Liver (tissue), 2 donors: Measurements from ENCODE around the gene TBC1D1.

Experiments used
- CTCF ChIP-seq: fragments of 150-350 bp; IDR thresholded peaks from 2 replicates; pipeline ENCODE4 v1.5.1; 2017; ENCODE audit warnings: improper control_type of control experiment, low read depth, low read length; ENCODE audit not compliant: missing input control
- REST ChIP-seq: IDR thresholded peaks from 2 replicates; pipeline ENCODE4 v1.6.1; 2016; ENCODE audit warnings: antibody characterized with exemption, mild to moderate bottlenecking
- donor health status: healthy.

DNA sequence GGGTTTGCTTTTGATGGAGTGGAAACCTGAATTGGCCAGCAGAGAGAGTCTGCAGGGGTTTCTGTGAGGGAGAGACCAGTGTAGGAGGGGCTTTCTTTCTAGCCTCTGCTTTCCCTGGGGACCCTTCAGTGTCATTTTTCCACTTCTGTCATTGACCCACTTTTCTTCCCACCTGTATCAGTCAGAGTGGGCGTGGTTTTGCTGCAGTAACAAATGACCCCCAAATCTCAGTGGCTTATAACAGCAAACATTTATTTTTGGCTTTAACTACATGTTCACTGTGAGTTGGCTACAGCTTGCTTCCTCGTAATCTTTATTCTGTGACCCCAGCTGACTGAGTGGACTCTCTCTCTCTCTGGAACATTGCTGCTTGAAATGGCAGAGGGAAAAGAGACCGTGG is 43.7 kb downstream of the TBC1D1 start:
- TF ChIP-seq CTCF (no peak), REST (no peak)
